Measurements from ENCODE around the gene ASB12. TPM values are rescaled to one million over a fixed set of nuclear protein-coding genes. Genes with fewer than 3 reads are reported as not detected.

ASB12 gene
- total and polyA plus RNA-seq, 10 of the 15 experiments (the other 5 are each of a cell fraction or from before 2014, with no cell fraction given) = 0.07 to 0.35 (median 0.14) TPM; not detected in 6

DNA sequence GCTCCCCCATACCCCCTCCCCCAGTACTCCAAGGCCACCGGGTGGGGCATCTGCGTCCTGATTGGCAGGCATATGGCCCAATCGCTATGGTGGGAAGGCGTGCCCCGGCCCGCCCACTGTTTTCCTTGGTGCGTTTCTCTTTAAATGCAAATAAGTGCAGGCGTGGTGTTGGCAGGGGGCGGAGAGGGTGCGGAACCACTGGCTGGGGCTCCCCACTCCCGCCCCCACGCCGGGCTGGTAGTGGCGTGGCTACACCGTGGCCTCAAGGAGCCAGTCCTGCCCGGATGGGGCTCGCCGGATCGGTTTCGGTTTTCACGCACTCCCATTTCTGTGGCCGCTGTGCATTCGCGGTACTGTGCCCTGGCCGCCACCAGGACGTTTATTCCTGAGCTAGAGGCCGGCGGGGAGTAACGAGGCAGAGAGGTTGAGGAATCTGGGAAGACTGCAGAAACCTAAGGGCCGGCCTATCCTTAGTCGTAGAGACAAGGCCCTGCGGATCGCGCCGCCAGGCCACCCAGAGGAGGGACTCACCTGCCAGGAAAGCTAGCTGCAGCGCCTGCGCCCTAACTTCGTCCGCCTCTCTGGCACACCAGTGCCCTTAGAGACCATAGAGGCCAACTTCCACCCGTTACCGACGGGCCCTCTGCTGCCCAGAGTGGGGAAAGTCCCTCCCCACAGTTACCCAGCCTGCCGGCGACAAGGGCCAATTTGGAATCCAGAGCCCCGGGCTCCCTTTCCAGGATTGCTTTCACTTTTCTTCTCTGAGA is 24.5 kb downstream of the ASB12 start (continued):
- no peak for TF ChIP-seq TARDBP (IDR thresholded peaks at IDR 0.05; ENCODE audit: borderline replicate concordance)
- no peak for TF ChIP-seq ZBED1 (IDR thresholded peaks at IDR 0.05; ENCODE audit: borderline replicate concordance)
- TF ChIP-seq JUND (IDR thresholded peaks at IDR 0.05; ENCODE audit: low read depth, low read length) = no peak
- no peak for TF ChIP-seq MEF2A (IDR thresholded peaks at IDR 0.05; ENCODE audit: insufficient read depth, low read depth, low read length)
- TF ChIP-seq, protein P1, sequence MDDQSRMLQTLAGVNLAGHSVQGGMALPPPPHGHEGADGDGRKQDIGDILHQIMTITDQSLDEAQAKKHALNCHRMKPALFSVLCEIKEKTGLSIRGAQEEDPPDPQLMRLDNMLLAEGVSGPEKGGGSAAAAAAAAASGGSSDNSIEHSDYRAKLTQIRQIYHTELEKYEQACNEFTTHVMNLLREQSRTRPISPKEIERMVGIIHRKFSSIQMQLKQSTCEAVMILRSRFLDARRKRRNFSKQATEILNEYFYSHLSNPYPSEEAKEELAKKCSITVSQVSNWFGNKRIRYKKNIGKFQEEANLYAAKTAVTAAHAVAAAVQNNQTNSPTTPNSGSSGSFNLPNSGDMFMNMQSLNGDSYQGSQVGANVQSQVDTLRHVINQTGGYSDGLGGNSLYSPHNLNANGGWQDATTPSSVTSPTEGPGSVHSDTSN (IDR thresholded peaks at IDR 0.05; ENCODE audit: insufficient replicate concordance, low read depth, low read length) = peak; percentile 96
- TF ChIP-seq, protein P2, sequence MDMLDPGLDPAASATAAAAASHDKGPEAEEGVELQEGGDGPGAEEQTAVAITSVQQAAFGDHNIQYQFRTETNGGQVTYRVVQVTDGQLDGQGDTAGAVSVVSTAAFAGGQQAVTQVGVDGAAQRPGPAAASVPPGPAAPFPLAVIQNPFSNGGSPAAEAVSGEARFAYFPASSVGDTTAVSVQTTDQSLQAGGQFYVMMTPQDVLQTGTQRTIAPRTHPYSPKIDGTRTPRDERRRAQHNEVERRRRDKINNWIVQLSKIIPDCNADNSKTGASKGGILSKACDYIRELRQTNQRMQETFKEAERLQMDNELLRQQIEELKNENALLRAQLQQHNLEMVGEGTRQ (IDR thresholded peaks at IDR 0.05; ENCODE audit: borderline replicate concordance, low read depth, low read length) = no peak
- TF ChIP-seq MEF2B (IDR thresholded peaks at IDR 0.05; ENCODE audit: partially characterized antibody, poor library complexity, severe bottlenecking) = no peak
- TF ChIP-seq, protein P3, sequence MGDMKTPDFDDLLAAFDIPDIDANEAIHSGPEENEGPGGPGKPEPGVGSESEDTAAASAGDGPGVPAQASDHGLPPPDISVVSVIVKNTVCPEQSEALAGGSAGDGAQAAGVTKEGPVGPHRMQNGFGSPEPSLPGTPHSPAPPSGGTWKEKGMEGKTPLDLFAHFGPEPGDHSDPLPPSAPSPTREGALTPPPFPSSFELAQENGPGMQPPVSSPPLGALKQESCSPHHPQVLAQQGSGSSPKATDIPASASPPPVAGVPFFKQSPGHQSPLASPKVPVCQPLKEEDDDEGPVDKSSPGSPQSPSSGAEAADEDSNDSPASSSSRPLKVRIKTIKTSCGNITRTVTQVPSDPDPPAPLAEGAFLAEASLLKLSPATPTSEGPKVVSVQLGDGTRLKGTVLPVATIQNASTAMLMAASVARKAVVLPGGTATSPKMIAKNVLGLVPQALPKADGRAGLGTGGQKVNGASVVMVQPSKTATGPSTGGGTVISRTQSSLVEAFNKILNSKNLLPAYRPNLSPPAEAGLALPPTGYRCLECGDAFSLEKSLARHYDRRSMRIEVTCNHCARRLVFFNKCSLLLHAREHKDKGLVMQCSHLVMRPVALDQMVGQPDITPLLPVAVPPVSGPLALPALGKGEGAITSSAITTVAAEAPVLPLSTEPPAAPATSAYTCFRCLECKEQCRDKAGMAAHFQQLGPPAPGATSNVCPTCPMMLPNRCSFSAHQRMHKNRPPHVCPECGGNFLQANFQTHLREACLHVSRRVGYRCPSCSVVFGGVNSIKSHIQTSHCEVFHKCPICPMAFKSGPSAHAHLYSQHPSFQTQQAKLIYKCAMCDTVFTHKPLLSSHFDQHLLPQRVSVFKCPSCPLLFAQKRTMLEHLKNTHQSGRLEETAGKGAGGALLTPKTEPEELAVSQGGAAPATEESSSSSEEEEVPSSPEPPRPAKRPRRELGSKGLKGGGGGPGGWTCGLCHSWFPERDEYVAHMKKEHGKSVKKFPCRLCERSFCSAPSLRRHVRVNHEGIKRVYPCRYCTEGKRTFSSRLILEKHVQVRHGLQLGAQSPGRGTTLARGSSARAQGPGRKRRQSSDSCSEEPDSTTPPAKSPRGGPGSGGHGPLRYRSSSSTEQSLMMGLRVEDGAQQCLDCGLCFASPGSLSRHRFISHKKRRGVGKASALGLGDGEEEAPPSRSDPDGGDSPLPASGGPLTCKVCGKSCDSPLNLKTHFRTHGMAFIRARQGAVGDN (IDR thresholded peaks at IDR 0.05) = no peak
- TF ChIP-seq MTA2 (IDR thresholded peaks at IDR 0.05; ENCODE audit: low read depth) = no peak
- peak; percentile 86 for TF ChIP-seq CHD2 (IDR thresholded peaks at IDR 0.05; ENCODE audit: borderline replicate concordance, low read depth, low read length)
- TF ChIP-seq, protein P4, sequence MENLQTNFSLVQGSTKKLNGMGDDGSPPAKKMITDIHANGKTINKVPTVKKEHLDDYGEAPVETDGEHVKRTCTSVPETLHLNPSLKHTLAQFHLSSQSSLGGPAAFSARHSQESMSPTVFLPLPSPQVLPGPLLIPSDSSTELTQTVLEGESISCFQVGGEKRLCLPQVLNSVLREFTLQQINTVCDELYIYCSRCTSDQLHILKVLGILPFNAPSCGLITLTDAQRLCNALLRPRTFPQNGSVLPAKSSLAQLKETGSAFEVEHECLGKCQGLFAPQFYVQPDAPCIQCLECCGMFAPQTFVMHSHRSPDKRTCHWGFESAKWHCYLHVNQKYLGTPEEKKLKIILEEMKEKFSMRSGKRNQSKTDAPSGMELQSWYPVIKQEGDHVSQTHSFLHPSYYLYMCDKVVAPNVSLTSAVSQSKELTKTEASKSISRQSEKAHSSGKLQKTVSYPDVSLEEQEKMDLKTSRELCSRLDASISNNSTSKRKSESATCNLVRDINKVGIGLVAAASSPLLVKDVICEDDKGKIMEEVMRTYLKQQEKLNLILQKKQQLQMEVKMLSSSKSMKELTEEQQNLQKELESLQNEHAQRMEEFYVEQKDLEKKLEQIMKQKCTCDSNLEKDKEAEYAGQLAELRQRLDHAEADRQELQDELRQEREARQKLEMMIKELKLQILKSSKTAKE (IDR thresholded peaks at IDR 0.05; ENCODE audit: low read depth, poor library complexity, severe bottlenecking) = no peak
- TF ChIP-seq NFIC (IDR thresholded peaks at IDR 0.05; ENCODE audit: low read depth, low read length) = no peak
- no peak for TF ChIP-seq ESRRA (IDR thresholded peaks at IDR 0.05; ENCODE audit: low read length)
- TF ChIP-seq KAT2A (conservative IDR thresholded peaks at IDR 0.05; ENCODE audit: control insufficient read depth, low read depth, low read length) = no peak
- no peak for TF ChIP-seq CHD4 (IDR thresholded peaks at IDR 0.05)
- TF ChIP-seq NR2C2 (IDR thresholded peaks at IDR 0.05; ENCODE audit: borderline replicate concordance, control insufficient read depth, insufficient read length, low read depth) = no peak
- TF ChIP-seq RFX5 (IDR thresholded peaks at IDR 0.05; ENCODE audit: low read depth, low read length) = no peak
- TF ChIP-seq, protein P5, sequence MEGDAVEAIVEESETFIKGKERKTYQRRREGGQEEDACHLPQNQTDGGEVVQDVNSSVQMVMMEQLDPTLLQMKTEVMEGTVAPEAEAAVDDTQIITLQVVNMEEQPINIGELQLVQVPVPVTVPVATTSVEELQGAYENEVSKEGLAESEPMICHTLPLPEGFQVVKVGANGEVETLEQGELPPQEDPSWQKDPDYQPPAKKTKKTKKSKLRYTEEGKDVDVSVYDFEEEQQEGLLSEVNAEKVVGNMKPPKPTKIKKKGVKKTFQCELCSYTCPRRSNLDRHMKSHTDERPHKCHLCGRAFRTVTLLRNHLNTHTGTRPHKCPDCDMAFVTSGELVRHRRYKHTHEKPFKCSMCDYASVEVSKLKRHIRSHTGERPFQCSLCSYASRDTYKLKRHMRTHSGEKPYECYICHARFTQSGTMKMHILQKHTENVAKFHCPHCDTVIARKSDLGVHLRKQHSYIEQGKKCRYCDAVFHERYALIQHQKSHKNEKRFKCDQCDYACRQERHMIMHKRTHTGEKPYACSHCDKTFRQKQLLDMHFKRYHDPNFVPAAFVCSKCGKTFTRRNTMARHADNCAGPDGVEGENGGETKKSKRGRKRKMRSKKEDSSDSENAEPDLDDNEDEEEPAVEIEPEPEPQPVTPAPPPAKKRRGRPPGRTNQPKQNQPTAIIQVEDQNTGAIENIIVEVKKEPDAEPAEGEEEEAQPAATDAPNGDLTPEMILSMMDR (IDR thresholded peaks at IDR 0.05 in 2 of 3, conservative IDR thresholded peaks at IDR 0.05 in 1 of 3; ENCODE audit: control insufficient read depth in 2 of 3, extremely low read depth in 1 of 3, insufficient read depth in 1 of 3, low read depth in 3 of 3, low read length in 3 of 3) = no peak

Data from GM12878 (cell line).